ENCODE data around the gene FNDC3B. TPM values are rescaled to one million over a fixed set of nuclear protein-coding genes. Genes with fewer than 3 reads are reported as not detected.

The FNDC3B gene
- polyA plus RNA-seq, 1 donor = 53.5 TPM

DNA sequence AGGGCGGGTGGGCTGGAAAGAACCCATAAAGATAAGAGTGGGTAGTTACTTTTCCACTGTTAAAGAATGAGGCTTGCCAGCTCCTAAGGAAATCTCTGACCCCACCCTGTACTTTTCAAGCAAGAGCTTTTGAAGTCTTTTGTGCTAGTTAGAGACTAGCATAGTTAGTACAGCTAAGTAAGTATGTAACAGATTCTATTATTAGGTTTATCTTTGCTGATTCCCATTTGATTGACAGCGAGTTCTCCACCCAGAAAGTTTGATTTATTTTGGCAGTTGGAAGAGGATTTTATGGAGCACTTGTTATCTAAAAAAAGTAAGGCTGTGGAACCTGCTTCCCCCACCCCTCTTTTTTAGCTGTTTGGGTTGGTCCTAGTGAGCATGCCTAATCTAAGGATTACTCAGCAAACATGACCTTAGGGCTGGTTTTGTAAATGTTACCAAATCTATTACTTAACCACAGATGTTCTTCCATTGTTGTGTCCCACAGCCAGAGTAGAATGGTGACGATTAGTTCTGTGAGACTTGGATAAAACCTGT lies 57.6 kb downstream of the FNDC3B start:
- DNase-seq = no peak

DNA sequence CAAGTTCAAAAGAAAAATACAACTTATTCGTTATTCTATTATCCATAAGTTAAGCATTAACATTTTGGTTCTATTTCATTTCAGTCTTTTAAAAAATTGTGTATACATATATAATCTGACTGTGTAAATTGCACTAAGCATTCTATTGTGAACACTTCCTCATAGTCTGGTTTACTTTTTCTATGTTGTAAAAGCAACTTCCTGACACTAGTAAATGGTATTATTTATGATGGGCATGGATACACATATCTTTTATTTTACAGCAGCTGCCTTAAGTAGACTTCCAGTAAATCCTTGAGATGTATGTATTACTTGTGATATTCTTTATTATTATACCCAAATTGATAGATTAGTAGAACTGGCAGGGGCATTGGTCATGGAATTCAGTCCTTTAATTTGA lies 58.2 kb downstream of the FNDC3B start:
- no peak for DNase-seq

DNA sequence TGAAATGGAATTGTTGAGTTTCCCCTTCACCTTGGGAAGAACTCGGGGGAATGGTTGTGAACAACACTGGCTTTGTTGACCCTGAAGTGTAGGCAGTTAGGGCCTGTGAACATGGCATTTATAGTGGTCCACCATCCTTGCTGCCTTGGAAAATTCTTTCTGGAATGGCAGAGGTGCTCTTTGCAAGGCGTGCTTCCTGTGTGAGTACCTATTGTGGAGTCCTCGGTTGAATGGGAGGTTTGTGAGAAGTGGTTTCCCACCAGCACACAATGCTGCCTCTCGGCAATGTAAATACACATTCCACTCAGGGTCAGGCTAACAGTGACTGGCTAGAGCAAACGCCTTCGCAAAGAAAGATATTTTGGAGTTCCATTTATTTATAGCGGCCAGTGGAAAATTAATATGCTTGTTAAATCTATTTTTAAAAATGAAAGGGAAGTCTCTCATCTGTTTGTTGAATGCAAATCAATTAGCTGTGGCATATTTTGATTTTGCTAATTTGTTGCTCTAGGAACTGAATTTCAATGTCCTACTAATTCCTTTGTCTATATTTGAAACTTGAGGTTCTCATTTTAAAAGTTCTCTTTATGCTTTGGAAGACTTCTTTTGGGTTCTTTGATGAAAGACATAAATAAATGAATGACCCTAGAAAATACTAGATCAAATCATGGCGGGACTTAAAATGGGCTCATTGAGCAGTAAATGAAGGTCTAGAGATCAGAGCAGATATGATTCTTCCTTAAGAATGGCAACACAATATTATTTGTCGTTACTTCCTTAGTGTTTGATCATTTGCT lies 59.5 kb downstream of the FNDC3B start:
- DNase-seq = no peak

- DNase-seq = no peak
Measured at GRCh38 chr3:172099495-172099808, 60.1 kb downstream of the FNDC3B start.

GRCh38 chr3:172100482-172100881 lies 61.1 kb downstream of the FNDC3B start:
- no peak for DNase-seq

DNA sequence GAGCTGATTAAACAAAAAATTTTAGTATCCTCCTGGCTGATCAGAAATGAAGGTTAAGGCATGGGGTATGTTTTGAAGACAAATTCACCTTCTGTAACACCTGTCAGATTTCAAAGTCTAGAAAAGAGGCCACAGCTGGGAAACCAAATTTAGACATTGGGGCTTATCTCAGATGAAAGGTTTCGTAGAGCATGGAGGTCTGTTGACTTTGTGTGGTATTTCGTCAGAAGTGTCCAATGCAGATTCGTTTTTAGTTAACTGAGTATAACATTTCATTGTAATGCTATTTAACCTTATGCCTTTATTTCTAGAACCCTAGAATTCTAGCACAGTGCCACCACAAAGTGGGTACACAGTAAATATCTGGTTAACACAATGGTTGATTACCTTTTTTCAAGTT lies 61.7 kb downstream of the FNDC3B start:
- DNase-seq = no peak

DNA sequence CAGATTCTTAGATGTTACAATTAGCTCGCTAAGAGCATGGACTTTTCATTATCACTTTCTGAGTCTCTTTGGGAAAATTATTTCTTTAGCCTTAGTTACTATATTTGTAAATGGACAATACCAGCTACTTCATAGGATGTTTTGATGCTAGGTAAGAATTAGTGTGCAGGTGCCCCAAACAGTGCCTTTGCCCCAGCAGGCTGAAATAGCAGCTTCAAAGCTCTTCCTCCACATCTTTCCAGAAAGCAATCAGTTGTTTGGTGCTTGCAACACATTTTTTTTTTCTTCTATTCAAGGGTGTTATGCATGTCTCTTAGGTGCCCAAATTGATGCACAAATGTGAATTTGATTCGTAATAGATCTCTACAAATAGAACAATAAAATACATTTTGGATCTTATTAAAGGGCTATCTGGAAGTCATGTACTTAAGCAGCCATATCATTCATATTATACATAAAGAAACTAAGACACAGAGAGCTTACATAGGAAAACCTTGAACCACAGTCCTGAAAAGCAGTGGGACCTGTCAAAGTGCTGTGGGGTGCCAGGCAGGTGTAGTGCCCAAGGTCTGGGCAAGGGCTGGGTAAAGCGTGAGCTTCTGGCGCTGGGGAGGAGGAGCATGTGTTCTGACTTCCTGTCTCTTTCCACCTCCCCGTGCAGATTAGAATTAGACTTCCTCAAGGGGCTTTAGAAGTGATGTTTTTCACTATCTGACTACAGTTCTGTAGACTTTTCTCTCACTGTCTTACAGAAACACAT lies 62.9 kb downstream of the FNDC3B start:
- no peak for DNase-seq

DNA sequence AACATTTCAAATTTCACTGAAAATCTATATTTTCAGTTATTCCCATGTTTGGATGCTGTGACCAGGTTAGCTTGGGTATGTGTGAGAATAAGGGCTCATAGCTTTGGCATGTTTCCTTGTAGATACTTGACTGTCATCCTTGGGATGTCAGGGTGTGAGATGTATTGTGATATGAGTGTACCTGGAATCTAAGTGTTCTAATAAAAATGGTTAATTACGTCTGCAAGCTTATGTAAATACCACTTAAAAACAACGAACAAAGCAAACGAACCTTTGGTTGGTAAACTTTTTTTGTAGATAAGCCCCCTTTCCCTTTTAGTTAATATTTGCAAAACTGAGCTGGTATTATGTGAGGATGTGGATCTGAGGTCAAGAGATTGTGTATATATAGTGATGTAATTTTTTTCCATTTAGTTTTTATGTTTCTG lies 63.5 kb downstream of the FNDC3B start:
- DNase-seq = no peak

DNA sequence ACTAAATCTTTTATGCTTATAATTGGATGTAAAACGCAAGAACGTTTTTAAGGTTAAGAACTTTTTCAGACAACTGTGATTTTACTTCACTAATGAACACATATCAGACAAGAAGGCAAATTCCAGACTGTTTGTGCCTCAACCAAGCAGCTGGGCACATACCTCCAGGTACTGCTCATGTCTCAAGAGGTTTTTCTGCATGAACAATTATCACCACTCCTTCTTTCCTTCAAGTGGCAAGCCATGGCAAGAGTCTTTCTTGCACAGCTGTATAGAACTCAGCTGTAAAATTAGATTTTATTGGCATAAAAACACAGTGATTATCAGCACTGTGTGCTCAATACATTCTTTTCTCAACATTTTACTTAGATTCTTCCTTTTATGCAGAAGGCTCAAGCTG lies 64.3 kb downstream of the FNDC3B start:
- no peak for DNase-seq

DNA sequence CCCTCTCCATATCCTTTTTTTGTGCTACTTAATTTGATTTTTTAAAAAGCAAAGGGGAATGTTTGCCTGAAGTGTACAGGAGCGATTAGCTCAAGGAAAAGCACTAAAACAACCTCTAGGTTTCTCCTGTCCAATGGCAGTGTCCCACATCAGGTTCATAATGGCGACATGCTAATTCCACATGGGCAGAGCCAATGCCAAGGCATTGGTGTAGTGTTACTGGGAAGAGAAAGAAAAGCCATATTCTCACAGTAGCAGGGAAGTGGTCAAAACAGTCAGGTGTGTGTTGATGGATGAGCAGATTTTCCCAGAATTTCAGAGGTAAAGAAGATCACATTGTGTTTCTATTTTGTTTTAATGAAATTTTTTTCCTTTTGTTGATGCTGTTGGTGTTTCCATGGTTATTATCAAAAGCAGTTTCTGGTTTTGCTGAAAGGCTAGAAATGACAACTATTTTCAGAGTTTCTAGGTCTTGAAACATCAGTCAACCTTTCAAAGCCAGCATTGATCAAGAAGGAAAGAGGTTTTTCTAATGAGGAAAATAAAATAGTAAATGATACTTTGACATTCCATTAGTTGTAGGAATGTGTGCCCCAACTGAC lies 65.2 kb downstream of the FNDC3B start:
- DNase-seq = no peak

DNA sequence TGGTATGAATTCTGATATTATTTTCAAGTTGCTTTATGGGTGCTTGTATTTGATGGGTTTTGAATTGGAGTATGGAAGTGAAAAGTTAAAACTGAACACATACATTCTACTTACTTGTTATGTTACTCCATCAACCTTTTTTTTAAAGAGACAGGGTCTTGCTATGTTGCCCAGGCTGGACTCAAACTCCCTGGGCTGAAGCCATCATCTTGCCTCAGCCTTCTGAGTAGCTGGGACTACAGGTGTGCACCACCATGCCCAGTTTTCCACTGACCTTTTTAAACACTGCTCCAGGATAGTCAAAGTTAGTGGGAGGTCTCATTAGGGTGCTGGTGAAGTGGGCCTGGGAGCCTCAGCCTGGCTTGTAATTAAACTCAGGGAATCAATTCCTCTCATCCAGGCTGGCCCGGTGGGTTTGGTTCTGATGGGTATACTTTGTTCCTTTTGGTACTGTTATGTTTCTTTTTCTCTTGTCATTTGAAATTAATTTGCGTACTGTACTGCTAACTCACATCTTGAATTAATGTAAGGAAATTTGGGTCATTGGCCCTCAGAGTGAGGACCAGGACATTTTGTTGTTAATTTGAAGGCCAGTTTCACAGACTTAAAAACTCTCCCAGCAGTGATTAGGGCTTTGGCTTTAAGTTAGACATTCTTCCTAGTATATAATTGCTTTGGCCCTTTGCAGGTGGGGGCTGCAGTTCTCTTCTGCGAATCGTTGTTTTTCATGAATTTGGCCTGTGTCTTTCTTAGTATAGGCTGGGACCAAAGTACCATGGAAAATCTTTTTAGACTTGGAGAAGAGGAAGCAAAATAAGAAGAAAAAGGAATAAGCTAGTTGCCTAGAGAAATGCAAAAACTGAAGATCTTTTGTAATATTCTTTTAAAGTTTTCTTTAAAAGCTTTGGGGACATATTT lies 66.9 kb downstream of the FNDC3B start:
- DNase-seq = no peak

DNA sequence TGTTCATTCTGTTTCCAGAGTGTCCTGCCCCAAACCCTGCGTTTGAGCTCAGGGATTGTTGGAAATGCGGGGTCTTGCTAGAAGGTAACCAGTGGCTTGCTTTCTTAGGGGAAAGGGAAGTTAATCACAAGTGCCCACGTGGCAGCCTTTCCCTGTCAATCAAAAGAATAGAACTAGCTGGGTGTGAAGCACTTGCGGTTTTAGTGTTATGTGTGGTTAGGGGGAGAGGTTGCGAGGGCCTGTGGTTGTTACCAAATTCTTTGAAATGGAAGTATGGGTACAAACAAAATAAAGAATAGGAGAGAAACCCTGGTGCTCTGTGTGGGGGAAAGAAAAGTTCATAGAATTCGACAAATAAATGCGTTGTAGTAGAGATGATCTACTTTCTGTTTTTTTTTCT lies 67.6 kb downstream of the FNDC3B start:
- no peak for DNase-seq

GRCh38 chr3:172107403-172107802 lies 68.0 kb downstream of the FNDC3B start:
- DNase-seq = no peak

DNA sequence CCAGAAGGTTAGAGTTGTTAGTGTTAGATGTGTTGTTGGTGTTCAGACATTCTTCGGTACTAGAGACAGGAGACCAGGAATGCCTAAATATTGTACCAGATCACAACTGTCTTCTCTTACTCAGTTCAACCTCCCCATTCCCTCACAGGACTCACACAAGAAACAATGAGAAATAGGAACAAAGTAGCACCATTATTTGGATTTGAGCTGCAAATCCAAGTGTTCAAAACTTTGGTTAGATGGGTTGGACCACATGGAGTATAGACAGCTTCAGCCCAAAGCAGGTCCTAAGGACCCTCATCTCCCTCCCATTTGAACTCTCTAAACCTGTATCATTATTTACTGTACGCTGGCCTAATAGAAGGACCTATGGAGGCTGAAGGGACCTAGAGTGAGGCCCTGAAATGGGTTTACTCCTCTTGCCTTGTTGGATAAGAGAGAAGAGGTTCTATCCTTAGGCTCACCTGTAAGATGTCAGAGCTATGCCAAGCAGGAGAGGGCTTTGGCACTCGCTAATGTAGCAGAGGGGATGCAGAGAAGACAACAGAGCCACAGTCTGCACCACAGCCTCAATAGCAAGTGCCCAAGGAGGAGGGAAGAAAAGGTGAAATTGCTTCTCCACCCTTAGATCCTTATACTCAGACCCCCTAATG lies 70.9 kb downstream of the FNDC3B start:
- DNase-seq = no peak

GRCh38 chr3:172111163-172111562 lies 71.8 kb downstream of the FNDC3B start:
- DNase-seq = no peak

GRCh38 chr3:172112078-172112733 lies 72.8 kb downstream of the FNDC3B start:
- no peak for DNase-seq

DNA sequence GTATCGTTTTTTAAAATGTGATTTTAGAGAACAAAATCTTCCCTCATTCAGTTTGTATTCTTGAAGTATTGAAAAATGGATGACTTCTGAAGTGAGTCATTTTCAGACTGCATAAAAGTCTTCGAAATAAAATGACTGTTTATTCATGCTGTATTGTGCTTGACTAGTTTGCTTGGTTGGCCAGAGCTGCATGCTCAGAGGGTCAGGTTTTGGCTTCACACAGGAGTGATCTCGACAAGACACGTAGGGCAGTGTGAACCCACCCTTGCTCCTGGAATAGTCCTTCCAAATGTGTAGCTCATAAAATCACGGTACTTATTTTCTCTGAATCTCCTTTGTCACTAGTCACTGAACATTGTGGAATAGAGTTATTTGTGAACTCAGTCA lies 73.3 kb downstream of the FNDC3B start:
- no peak for DNase-seq

GRCh38 chr3:172113710-172114109 lies 74.3 kb downstream of the FNDC3B start:
- no peak for DNase-seq

GRCh38 chr3:172115059-172115458 lies 75.7 kb downstream of the FNDC3B start:
- no peak for DNase-seq

DNA sequence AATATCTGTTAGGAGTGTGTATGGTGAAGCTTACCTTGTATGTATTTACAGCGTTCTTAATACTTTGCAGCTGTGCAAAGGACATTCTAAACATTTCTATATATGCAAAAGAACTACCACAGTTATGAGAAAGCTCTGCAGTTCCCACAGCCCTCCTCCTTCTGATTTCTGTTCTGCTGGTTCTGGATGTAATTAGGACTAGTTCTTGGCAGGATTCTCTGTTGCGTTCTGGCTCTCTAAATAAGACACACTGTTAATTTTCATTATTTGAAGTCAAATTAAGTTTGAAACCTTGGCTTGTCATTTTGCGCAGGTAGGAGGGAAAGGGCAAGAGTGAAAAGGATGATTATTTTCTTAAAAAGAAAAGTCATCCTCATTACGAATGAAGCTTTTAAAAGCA lies 76.4 kb downstream of the FNDC3B start:
- DNase-seq = no peak

DNA sequence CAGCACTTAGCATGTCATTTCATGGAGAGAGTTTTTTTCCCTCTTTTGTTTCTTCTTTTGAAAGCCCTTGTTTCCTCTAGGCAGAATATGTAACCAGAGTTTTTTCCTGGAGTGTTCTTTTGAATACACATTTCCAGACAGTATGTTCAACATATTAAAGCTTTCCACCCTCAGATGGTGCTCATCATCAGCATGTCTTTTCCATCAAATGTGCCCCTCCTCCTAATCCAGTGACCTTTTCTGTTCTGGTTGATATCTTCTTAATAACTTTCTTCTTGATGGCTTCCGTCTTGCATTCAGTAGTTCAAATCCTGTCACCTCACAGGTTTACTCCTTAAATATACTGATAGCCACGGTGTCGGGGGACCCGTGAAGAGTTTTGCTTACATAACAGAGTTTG lies 78.6 kb downstream of the FNDC3B start:
- no peak for DNase-seq

Measured in hindlimb muscle (tissue), 1 donor.